Adrenal gland (tissue), 5 donors: Measurements from ENCODE around the gene HYAL1.

ENCODE experiments used
- POLR2A ChIP-seq, 2 donors: fragments of 450-650 bp; IDR thresholded peaks; one replicate each; pipeline ENCODE4 v1.6.1; 2017; ENCODE audit warnings: antibody characterized with exemption in 2 of 2, mild to moderate bottlenecking in 2 of 2, moderate library complexity in 1 of 2
- TF ChIP-seq, protein P1 (sequence below), 6 experiments: fragments of 450-650 bp in 4 of 6; fragments of 200-600 bp in 2 of 6; sonication (generic) in 1 of 6; IDR thresholded peaks; 1 replicate in 5 of 6; 2 replicates in 1 of 6; pipeline versions ENCODE4 v1.5.1 to v1.8.0; 2016 to 2021; ENCODE audit warnings: antibody characterized with exemption in 6 of 6, mild to moderate bottlenecking in 2 of 6, moderate library complexity in 1 of 6
- donor health status: DM: no; HTN: no; CAD: no.

DNA sequence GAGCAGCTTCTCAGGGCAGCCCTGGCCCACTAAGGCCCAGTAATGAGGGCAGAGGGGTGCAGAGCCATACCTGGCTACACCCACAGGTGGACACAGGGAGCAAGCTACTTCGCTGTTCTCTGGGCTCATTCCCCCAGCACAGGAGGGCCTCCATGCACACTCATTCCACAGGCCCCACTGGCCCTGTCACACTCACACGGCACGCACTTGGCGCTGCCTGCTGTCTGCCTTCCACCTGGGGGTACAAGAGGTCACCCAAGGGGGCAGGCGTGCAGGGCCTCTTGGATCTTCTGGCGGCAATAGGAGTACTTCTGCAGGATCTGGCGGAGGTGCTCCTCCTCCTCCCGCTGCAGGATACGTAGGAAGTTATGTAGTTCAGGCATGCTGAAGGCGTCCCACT is 27.0 kb upstream of the HYAL1 start:
- TF ChIP-seq, protein P1, sequence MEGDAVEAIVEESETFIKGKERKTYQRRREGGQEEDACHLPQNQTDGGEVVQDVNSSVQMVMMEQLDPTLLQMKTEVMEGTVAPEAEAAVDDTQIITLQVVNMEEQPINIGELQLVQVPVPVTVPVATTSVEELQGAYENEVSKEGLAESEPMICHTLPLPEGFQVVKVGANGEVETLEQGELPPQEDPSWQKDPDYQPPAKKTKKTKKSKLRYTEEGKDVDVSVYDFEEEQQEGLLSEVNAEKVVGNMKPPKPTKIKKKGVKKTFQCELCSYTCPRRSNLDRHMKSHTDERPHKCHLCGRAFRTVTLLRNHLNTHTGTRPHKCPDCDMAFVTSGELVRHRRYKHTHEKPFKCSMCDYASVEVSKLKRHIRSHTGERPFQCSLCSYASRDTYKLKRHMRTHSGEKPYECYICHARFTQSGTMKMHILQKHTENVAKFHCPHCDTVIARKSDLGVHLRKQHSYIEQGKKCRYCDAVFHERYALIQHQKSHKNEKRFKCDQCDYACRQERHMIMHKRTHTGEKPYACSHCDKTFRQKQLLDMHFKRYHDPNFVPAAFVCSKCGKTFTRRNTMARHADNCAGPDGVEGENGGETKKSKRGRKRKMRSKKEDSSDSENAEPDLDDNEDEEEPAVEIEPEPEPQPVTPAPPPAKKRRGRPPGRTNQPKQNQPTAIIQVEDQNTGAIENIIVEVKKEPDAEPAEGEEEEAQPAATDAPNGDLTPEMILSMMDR (IDR thresholded peaks at IDR 0.05), result no peak
- TF ChIP-seq POLR2A (IDR thresholded peaks at IDR 0.05), result no peak
